NCI-H1092 treated with DMSO at 0.1 percent for 48 hours (cell line): Measurements from ENCODE around the gene F13A1.

ENCODE experiments used
- DNase-seq: peaks from one replicate; lab custom pipeline; 2025; lab: John Stamatoyannopoulos, UW

Gene F13A1

DNA sequence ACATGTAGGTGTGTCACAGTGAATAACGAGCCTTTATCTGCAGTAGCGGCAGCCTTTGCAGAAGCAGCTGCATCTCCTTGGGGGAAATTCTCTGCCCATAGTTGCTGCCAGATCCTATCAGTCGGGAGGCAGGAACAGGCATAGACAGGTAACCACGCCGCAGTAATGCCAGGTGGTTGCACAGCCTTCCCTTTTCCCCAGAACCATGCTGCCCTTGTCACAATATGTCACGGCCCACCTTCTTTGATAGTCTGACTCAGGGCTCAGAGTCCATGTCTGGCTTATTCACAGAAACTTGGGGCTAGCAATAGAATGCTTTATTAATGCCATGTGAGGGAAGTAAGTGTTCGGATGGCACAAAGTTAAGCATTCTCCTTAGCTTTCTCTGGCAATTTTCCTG, 76.6 kb downstream of the F13A1 start:
- DNase-seq, result no peak

DNA sequence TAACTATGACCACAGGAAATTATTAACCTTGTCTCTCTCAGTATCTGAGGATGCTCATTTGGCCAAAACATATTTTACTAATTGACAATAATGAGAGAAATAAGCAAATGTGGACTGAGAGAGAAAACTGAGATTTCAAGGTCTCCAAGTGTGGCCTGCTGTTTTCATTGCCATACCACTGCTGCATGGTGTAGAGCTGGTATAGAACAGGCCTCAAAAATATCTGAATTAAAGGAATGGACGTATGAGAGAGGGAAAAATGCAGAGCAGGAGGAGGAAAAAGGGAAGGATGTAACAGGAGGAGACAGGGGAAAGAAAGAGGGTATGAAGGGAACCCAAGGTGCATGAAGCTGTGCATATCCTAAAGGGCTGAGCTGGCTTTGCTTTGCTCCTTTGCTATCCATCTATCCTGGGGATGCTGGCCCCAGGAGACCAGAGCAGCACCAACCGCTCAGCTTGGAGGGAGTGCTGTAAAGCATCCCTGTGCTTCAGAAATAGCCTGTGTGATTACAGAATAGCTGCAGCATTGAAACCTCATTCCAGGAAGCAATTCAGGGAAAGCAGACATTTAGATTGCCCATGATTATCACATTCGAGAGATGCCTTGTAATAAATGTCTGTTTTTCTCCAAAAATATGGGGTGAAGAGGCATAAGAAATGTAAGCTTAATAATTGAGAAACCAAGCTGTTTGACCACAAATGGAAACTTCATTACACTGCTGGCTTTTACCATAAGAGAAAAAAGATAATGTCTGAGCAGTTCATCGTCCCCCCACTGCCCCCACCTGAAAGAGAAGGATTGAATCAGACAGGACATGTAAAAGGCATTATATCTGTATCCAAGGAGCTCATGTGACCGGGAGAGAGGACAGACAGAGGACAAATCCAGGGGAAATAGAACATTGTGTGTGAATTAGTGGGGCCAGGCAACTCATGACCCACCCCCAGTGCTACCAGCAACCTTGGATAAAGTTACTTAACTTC, 80.6 kb downstream of the F13A1 start:
- no peak for DNase-seq

DNA sequence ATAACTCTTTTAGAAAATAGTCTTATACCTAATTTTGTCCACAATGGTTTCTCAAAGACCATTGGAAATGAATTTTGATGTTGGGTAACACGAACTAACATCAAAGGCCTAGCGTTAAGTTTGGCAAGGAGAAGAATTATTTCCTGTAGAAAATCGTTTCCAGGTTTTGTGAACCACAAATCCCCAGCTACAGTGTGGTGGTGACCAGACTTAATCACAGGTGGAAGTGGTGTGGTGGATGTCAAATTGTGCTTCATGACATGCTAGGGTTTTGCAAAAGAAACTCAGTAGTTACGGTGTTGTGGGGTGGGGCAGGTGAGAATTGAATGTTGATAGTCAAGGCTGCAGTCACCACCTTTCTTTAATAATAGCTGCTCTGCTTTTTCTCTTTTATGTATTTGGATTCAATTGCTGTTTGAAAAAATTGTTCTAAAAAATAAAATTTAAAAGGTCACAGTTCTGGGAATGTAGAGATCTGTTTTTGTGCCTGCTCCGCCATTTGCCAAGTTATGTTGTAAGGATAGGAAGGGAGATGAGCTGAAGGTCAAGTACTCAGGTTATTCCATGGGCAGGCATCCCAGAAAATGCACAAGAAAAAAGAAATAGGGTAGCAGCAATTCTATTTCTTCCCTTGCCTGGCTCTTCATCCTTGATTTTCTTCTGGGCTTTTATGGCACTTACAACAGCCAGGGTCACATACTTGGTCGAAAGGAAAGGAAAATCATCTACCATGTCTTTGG, 83.6 kb downstream of the F13A1 start:
- DNase-seq, result no peak

DNA sequence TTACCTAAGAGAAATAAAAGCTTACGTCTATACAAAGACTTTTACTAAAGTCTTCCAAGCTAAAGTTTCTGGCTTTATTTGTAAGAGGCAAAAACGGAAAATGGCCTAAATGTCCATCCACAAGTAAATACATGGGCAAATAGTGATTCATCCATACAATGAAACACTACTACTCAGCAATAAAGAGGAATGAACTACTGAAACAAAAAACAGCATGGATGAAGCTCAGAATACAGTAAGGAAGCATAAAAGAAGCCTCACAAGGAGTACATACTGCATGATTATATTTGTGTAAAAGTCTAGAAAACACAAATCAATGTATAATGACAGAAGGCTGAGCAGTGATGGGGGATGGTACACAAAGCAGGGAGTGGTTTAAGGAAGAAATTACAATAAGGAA, 84.7 kb downstream of the F13A1 start:
- no peak for DNase-seq

DNA sequence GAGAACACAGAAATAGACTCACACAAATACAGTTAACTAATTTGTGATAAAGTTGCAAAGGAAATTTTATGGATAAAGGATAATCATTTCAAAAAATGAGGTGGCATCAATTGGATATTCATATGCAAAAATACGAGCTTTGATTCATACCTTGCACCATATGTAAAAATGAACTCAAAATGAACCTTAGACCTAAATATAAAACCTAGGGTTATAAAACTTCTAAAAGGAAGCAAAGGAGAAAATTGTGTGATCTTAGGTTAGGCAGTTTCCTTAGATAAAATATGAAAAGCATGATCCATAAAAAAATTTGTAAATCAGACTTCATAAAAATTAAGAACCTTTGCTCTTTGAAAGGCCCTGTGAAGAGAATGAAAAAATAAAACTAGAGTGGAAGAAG, 85.5 kb downstream of the F13A1 start:
- DNase-seq, result no peak

DNA sequence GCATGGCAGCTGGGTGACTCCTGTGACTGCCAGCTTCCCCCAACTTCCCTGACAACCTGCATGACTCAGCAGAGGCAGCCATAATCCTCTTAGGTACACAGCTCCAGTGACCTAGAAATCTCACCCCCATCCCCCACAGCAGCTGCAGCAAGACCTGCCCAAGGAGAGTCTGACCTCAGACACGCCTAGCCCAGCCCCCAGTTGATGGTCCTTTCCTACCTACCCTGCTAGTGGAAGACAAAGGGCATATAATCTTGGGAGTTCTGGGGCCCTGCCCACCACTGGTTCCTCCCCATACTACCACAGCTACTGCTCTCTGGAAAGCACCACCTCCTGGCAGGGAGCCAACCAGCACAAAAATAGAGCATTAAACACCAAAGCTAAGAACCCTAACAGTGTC, 90.2 kb downstream of the F13A1 start:
- no peak for DNase-seq

DNA sequence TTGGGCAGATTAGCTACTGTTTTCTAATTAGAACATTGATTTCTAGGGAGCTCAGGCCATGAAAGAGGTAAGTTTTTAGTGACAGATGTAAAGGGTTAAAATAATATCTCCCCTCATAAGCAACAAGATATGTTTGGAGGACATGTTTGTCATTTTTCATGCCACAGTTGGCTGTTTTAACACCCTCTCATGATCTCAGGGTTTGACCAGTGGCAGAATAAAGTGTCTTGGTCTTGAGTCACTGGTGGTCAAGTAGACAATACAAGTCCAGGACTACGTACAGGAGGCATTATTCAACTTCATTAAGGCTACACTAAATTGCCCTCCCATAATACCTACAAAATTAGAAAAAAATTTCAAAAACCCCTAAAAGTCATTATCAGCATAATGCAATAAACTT, 92.6 kb downstream of the F13A1 start:
- DNase-seq, result no peak

DNA sequence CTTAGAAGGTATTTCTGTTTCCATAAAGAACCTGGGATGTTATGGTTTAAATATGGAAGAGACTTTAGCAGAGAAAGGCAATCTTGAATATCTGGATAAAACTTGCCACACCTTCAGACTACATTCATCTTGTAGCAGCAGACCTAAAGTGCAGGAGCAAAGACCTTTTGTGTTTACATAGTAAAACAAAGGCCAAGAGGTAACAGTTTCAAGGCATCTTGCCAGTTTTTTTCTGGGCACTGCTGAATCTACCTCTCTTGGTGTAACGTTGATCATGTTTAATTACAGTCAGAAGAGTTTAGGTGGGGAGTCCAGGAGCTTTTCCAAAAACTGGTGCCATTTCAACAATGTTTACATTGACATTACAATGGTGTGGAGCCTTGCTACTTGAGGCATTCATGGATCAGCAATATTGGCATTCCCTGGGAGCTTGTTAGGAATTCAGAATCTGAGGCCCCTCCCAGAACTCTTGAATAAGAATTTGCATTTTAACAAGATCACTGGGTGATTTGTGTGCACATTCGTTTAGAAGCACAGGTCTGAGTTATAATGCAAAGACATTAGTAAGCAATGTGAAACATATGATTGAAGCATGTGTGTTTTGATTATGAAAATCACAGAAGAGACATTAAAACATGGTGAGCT, 94.5 kb downstream of the F13A1 start:
- DNase-seq, result no peak

DNA sequence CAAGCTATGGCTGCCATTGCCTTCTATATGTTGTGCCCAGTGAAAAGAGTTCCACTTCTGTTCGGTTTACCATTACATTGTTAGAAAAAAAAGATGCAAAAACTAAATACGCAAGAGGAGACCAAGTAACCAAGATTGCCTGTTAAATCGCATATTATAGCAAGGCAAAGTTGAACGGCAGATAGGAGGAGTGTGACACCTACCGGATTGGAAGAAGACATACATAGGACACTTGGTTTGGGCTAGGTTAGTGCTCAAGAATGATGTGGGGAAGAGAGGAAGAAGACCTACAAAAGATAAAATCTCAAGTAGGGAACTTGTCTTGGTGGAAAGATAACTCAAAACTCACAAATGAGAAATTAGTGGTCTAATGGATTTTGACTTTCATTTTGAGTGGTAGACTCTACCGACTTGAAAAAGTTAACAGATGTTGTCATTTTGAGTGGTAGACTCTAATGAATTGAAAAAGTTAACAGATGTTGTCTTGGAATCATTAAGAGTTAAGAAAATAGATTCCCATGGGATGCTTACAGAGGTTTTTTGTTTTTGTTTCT, 95.5 kb downstream of the F13A1 start:
- DNase-seq, result no peak

DNA sequence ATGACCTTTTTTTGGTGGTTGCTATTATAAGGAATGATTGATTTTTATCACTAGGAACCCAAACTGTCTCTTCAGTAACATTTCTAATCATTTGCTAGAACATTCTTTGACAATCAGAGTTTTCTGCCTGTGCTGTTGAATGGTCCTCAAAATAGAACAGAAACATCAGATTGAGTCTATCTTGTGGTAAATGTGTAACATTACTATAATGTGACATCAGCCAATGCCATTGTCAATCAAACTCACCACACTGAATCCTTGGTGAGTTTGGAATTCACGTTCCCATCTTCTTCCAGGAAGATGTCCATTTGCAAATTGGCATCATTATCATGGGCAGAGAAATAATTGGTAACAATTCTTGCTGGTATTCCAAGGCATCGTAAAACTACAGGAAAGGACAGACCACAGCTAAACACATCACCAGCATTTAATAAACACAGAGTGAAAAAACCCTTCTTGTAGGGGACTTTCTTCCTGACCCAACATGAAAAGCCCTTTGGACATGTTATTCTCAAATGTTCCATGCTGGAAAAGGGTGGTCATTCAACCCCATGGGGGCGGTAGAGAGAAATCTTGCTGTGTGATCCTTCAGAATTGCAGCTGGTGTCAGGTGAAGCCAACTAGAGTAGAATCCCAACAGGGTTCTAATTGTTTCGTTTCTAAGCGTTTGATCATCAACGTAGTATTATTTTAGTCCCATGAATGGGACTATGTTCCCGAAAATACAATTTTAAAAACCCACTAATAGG, 98.5 kb downstream of the F13A1 start:
- no peak for DNase-seq

DNA sequence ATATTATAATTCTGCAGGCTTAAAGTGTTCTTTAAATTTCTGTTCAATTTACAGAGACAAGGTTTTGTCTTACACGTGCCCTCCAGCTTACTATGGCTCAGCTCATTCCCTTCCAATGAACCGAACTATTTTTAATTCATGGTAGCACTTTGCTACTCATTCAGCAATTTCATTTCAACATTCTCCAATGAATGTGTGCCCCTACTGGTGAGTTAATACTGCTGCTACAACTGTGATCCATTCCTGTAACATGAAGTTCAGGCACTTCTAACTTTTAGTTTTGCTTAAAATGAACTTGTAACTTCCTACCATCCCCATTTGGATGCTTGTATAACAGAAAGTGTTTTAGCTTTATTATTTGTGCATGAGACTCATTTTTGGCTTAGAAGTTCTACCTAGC, 99.7 kb downstream of the F13A1 start:
- no peak for DNase-seq

DNA sequence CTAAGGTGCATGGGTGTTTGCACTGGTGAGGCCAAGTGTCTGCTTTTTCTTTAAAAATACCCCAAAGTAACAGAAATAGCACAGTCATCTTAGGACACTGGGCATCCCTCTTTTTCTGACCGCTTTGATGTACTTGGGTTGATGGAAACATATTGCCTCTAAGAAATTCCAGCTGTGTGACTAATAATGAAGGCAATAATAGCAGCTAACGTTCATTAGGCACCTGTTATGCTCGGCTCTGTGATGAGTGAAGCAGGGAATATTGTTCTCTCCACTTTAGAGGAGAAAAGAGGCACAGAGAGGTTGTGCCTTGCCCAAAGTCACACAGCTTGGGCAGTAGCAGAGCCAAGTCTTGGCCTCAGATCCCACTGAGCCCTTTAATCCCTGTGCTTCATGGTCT, 100.7 kb downstream of the F13A1 start:
- no peak for DNase-seq

DNA sequence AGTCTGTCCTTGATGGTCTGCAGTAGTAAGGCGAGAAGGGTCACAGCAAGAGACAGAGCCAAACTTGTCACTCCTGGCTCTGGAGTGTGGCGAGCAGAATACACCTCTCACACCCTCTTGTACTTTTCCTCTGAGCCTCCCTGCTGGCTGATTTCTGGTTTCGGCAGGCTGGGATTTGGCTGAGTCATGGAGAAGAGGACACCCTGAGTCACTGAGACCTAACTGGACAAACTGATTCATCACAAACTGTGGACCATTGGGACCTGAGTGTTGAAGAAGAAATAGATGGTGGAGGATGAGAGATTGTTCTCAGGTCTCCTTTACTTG, 101.7 kb downstream of the F13A1 start:
- no peak for DNase-seq

DNA sequence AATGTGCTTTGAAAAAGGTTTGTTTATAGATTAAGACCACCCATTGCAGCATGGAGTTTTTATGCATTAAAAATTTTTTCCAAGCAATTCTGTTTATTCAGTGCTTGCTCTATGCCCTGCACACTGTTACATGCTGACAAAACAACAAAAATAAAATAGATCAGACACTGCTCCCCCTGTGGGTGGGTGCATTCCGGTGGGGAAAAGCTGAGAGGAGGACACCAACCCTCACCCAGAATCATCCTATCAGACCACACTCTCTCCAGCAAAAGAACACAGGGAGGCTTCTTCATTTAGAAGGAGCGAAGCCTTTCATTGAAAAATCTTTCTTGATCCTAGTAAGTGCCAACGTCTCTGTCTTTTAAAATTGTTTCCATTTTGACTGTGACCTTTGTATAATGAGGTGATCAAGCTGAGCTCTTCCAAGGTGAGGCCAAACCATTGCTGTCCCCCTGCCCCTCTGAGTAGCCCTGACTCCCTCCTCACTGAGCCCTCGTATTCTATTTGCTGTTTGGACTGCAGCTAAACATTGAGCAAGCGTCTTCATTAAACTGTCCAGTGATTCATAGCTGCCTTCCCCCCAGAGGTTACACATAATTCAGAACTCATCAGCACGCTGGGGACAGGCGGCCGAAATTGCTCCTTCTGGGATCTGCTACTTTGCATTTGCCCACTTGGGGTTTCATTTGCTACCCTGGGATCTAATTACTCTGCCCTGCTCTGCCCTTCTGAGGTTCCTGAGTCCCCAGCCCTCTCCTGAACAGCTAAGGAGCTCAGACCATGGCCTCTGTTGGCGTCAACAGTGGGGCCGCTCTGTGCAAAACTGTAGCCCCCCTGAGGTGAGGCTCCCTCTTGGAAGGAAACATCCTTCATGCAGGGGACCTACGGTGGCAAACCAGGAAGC, 102.4 kb downstream of the F13A1 start:
- no peak for DNase-seq

DNA sequence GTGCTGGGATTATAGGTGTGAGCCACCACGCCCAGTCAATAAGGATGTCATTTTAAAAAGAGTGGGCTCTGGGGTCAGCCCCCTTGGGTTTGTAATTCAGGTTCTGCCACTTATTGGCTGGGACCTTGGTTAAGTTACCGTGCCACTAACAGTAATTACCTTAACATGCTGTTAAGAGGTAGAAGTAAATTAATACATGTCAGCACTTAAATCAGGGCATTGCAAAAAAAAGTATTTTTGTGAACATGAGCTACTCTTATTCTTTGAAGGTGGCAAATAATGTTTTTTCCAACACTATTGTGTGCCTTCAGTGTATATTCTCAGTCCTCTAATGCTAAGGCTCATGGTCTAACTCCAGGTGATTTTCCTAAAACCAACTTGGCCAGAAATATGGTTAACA, 109.5 kb downstream of the F13A1 start:
- DNase-seq, result no peak

DNA sequence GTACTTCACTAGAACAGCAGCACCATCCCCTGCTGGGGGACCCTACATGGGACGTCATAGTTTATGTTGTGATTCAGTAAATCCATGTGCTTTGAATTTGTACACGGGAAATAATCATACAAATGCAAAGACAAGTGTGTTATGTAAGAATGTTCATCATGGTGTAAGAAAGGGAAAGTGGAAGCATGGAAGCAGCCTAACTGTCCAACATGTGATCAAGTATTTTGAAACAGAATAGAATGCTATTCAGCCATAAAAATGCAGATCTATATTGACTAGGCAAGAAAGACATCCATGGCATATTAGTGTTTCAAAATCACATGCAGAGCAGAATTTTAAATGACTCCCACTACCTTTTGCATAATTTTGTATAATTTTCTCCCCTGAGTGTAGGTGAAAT, 117.6 kb downstream of the F13A1 start:
- DNase-seq, result no peak

DNA sequence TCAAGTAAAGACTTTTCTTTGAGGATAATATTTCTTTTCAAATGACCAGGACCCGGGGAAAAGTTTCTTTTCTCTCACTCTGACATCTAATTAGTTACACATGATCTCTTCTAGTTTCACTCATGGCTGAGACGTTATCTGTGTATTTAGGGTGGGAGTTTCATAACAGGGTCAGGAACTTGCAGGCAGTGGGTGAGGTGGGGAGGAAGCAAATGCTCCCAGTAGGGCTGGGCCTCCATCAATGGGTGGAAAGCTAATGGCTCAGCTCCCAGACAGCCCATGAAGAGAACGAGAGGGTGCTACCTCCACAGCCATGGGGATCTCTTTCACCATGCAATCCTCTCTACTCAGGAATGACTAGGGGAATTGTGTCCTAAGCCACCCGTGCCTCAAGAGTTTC, 119.3 kb downstream of the F13A1 start:
- no peak for DNase-seq

DNA sequence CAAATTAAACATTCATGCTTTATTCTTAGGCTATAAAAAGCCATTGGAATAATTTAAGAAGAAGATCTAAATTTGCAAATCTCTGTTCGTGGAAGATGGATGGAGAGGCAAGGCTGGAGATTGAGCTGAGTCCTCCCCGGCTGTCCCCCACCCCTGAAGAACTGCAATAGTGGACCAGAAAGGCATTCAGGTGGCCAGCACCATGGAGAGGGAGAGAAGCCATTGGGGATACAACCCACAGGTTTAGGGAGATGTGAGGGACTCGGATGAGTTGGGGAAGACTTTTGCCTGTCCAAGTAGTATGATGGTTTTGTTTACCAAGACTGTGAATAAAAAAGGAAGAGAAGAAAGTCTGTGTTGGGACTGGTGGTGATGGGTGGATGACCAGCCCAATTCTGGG, 120.8 kb downstream of the F13A1 start:
- no peak for DNase-seq

DNA sequence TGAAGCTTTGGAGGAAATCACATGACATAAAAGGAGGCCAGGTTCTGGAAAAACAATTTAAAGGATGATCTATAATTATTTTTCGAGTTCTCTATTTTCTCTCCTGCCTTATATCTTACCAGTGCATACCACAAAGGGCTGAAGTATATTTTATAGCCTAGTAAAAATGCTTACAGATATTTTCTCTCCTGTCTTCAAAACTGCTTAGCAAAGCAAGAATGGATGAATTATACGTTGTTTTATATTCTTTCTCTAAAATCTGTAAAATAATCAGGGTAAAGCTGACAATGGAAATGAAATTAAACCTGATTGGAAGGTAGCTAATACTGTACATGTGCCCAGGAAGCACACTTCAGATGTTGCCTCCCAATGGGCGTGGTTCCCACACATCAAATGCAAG, 123.7 kb downstream of the F13A1 start:
- no peak for DNase-seq

DNA sequence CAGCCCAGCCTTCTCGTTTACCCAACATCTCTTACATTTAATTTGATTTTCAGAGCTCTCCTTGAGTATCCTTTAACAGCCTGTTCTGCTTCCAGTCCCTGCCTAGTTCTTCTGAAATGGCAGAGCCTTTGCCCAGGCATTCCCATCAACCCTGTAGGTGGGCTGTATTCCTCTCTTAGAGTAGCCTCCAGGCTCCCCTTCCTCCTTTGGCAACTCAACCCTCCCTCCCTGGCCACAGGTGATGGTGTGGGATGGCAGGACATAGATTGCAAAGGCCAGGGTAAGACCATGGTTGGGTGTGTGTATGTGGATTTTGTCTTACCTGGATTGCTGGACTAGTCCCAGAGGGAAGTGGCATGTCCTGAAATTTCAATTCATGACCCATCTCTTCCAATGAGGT, 125.4 kb downstream of the F13A1 start:
- no peak for DNase-seq

DNA sequence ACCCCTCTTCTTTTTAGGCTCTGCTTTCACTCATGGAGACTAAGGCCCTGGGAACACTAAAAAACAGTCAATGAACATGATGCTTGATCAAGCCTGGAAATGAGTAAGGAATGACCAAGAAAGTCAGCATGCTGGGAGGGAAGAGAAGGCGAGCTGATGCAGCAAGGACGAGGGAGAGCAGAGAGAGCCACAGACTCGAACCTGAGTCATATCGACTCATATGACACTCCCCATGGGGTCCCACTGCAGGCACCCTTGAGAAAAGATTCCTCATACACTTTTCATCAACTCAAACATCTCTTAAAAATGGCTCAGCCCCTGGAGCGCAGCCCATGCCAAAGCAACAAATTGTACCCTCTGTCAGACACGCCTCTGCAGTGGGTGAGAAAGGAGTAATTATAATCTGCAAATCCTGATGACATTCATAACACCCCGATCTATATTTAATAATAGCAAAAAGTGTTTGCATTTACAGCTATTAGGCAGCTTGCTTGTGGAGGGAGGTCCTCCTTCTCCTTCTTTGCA, 127.2 kb downstream of the F13A1 start:
- no peak for DNase-seq
